ENCODE measurements around the gene ZNF175.

- TF ChIP-seq CTCF (conservative IDR thresholded peaks at IDR 0.05; ENCODE audit: low read length) (no peak), EZH2phosphoT487 (IDR thresholded peaks at IDR 0.05; ENCODE audit: borderline replicate concordance) (no peak)
These were observed 23.7 kb downstream of the ZNF175 start for GRCh38 chr19:51594774-51595109.

All from Loucy (cell line).